ENCODE measurements around the gene ZMYND8.

ZMYND8 gene

DNA sequence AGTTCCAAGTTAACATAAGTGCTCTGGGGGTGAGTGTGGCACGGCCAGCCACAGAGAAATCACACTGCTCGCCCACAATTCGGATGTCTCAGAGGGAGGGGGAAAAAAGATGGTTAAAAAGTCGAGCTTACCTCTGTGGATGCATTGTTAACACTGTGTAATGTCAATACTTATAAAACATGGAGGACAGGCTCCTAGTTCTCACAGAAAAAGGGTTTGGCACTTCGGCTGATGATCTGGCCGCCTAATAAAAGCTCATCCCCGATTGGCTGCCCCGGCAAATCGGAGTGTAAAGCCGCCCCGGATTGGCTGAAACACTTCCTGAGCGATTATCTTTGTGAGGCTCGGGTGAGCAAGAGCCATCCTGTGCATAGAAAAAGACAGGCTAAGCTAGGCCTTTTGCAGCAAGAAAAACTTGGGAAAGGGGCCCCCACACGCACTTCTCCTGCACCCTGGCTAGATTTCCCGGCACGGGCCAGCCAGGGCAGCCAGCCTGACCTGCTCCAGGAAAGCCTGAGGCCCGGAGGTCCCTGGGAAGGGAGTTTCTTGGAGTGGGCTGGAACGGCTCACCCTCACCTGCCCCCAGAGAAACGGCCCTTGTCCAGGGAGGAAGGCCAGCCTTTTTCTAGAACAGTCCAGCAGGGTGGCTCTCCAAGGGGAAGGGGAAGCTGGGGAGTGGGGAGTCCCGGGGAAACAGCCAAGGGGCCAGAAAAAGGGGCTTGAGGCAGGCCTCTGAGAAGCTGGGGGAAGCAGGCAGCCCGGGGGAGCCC is at the start of gene ZMYND8:
TSS of gene ZMYND8 (minus strand) at position 174 of the 770 bp plus-strand sequence. CDS start at position 145, 29 bp downstream.
- TF ChIP-seq, protein P1, sequence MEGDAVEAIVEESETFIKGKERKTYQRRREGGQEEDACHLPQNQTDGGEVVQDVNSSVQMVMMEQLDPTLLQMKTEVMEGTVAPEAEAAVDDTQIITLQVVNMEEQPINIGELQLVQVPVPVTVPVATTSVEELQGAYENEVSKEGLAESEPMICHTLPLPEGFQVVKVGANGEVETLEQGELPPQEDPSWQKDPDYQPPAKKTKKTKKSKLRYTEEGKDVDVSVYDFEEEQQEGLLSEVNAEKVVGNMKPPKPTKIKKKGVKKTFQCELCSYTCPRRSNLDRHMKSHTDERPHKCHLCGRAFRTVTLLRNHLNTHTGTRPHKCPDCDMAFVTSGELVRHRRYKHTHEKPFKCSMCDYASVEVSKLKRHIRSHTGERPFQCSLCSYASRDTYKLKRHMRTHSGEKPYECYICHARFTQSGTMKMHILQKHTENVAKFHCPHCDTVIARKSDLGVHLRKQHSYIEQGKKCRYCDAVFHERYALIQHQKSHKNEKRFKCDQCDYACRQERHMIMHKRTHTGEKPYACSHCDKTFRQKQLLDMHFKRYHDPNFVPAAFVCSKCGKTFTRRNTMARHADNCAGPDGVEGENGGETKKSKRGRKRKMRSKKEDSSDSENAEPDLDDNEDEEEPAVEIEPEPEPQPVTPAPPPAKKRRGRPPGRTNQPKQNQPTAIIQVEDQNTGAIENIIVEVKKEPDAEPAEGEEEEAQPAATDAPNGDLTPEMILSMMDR (IDR thresholded peaks at IDR 0.05) = no peak

DNA sequence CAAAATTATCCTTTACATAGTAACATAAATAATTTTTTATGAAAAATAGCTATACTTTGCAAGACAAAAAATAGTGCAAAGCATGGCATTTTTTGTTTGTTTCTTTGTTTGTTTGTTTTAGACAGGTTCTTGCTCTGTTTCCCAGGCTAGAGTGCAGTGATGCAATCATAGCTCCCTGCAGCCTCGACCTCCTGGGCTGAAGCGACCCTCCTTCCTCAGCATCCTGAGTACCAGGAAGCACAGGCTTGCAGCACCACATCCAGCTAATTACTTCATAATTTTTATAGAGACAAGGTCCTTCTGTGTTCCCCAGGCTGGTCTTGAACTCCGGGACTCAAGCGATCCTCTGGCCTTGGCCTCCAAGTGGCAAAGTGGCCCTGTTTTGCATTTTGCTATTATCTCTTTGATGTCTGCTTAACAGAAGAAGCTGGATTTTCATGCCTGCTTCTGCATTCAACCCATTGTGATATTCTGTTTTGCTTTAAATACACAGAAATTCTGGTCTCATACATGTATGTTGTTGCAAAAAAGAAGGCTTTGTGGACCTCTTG is 49.4 kb upstream of the ZMYND8 start:
- TF ChIP-seq, protein P1 (IDR thresholded peaks at IDR 0.05) = no peak

DNA sequence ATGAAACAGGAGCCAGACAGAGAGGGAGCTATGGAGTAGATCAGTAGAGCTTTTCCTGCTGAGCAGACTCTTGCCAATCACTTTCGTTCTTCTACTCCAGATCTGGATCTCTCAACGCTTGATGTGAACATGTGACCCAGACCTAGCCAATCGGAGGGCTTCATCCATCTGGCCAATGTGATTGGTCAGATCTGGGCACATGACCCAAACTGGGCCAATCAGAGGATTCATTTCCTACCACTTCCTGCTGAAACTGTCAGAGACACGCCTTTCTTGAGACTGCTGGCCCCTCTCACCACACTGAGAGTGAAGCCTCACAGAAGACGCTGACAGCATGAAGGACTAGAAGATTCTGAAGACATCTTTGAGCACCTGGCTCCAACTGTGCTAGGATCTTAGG is 44.2 kb upstream of the ZMYND8 start:
- TF ChIP-seq, protein P1 (IDR thresholded peaks at IDR 0.05) = no peak

DNA sequence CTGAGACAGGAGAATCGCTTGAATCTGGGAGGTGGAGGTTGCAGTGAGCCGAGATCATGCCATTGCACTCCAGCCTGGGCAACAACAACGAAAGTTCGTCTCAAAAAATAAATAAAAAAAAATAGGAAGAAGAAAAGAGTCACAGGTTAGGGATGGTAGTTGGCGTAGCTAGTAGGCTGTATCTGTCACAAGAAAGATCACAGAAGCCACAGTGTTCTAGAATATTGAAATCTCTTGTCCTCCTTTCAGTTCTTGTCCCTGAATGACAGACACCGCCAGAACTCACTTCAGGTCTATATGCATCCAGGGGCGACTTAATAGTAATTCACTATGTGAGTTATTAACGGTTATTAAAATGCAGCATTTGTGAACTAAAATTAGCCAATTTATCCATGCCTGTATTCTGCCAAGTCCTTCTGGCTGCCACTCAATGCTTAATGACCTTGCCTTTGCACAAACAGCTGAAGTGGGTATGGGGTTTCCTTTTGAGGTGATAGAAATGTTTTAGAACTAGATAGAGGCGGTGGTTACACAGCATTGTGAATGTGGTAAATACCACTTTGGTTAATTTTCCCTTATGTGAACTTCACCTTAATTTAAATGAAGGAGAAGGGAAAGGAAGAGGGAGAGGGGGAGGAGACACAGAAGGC is 41.3 kb upstream of the ZMYND8 start:
- TF ChIP-seq, protein P1 (IDR thresholded peaks at IDR 0.05) = no peak

DNA sequence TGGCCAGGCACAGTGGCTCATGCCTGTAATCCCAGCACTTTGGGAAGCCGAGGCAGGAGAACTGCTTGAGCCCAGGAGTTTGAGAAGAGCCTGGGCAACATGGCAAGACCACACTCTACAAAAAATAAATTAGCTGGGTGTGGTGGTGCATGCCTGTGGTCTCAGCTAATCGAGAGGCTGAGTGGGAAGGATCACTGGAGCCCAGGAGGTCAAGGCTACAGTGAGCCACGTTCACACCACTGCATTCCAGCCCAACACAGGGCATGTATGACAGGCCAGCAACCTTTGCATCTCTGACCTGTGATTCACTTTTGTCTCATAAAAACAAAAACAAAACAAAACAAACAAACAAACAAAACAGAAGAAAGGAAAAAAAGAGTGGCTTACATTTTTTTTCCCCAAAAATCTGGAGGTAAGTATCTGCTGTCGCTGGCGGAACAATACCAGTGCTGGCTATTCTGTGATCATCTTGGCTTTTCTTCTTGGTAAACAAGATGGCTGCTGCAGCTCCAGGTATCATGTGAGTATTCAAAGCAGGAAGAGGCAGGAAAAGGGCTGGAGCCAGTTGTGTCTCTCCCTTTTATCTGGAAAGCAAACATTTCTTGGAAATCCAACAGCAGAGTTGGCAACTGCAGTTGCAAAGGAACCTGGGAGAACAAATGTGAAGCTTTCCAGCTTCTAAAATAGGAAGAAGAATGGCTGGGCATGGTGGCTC is 40.4 kb upstream of the ZMYND8 start:
- TF ChIP-seq, protein P1 (IDR thresholded peaks at IDR 0.05) = no peak

DNA sequence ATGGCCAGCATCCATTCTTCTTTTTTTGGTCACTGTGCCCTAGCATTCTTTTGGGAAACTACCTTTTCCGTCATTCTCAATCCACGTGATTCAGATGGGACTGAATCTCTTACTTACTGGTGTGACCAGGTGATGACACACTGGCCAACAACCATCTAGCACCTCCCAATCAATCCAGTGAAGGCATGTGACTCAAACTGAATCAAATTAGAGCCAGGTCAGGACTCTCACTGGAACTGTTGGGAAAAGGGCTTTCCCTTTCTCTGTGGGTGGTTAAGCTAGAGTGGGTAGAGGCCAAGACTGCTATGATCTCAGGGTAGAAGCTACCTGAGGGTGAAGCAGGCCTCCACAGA is 36.2 kb upstream of the ZMYND8 start:
- TF ChIP-seq, protein P1 (IDR thresholded peaks at IDR 0.05) = no peak

DNA sequence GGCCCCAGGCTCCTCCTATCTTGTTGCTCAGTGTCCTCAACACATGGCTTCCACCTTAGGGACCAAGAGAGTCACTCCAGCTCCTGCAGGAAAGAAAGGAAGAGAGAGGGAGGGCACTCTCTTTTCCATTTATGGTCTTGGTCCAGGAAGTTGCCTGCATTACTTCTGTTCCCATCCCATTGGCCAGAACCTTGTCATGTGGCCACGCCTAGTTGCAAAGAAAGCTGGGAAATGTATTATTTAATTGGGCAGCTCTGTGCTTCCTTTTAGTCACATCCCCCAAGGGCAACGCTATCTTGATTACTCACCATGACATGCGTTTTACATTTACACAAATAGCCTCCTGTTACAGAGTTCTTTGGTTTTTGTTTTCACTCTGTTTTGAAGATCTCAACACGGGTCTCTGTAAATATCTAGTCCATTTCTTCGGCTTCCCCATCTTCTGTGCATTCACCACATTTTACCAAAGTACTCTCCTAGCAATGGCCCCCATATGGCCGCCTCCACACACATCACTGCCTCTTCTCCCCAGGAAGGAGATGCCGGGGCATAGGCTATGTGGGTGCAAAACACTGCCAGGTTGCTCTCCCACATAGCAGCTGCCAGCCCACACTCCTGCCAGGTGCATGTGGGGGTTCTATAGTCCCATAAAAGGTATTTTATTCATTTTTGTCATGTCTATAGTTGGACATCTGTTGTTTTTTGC is 35.7 kb upstream of the ZMYND8 start:
- TF ChIP-seq, protein P1 (IDR thresholded peaks at IDR 0.05) = no peak
